Measurements from ENCODE around the gene STARD3.
A peak's percentile ranks its signal among the peaks of the same experiment; 100 is the strongest.
"Not testable (repeated sequence)": the region's sequence is repeated elsewhere in the genome, so short reads cannot be mapped to it uniquely, and the experiment has no call there.

Gene STARD3

GRCh38 chr17:39636927-39637736, at the start of gene STARD3:
Gene STARD3, plus strand, starts transcription at chr17:39637144. Its CDS starts 16,388 bp downstream, at chr17:39653532.
- peak; percentile 84 for DNase-seq (ENCODE audit: low read depth)

GRCh38 chr17:39590180-39590579, 46.8 kb upstream of the STARD3 start:
- DNase-seq (ENCODE audit: low read depth) = not testable (repeated sequence)

GRCh38 chr17:39591958-39592954, 44.7 kb upstream of the STARD3 start:
- no peak for DNase-seq (ENCODE audit: low read depth)

GRCh38 chr17:39593371-39593770, 43.6 kb upstream of the STARD3 start:
- DNase-seq (ENCODE audit: low read depth) = no peak

DNA sequence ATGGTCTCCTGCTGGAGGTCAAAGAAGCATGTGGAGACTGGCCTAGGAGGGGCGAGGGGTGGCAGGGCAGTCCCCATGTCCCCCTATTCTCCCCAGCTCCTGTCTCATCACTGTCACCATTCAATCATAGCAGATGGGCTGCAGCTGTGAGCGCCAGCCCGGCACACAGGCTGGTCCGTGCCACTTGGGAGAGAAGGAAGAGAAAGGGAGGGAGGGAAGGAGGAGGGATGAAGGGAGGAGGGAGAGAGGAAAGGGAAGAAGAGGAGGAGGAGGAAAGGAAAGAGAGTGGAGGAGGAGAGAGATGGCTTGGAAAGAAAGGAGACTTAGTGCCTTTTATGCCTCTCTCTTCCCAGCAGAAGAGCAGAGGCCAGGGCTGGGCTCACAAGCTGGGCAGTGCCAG, 41.6 kb upstream of the STARD3 start:
- no peak for DNase-seq (ENCODE audit: low read depth)

DNA sequence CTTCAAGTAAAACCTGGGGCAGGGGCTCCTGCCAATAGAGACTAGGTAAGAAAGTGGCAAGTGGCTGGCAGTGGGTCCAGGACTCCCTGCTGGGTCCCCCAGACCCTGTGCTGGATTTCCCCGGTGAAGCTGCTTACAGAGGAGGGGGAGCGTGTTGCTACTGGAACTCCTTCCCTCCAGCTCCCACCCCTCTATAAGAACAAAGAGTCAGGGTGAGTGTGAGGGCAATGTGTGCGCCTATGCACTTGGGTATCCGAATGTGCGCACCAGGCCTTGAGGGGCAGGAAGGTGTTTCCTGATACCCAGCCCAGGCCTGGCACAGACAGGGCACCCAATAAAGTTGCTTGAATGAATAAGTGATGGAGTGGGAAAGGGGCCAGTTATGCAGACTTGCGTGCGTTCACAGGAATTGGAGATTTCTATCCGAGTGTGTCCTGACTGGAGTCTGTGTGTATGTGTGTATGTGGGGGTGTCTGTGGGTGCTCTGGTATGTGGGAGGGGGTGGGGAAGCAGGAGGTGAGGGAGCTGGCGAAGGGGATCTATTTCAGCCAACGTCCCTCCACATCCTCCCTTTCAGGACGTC, 40.9 kb upstream of the STARD3 start:
- DNase-seq (ENCODE audit: low read depth) = no peak

- DNase-seq (ENCODE audit: low read depth) = no peak
Measured at GRCh38 chr17:39596543-39597267, 40.2 kb upstream of the STARD3 start.

- DNase-seq (ENCODE audit: low read depth) = no peak
Measured at GRCh38 chr17:39597372-39598046, 39.4 kb upstream of the STARD3 start.

GRCh38 chr17:39598047-39598481, 38.9 kb upstream of the STARD3 start:
- DNase-seq (ENCODE audit: low read depth) = no peak

DNA sequence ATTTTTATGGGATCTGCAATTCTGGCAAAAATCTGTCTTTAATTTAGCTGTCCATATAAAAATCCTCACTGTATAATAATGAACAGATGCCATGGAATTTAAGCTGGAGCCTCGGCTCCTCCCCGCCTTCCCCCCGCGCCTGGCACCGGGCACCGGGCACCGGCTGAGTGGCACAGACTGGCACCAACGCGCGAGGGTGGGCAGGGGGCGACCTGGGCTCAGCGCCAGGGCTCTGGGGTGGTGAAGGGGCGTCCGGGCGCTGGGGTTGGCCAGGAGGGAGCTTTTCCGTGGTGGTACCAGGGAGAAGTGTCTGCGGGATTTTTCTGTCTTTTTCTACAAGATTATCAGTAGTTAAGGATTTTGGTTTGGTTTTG, 38.3 kb upstream of the STARD3 start:
- no peak for DNase-seq (ENCODE audit: low read depth)

DNA sequence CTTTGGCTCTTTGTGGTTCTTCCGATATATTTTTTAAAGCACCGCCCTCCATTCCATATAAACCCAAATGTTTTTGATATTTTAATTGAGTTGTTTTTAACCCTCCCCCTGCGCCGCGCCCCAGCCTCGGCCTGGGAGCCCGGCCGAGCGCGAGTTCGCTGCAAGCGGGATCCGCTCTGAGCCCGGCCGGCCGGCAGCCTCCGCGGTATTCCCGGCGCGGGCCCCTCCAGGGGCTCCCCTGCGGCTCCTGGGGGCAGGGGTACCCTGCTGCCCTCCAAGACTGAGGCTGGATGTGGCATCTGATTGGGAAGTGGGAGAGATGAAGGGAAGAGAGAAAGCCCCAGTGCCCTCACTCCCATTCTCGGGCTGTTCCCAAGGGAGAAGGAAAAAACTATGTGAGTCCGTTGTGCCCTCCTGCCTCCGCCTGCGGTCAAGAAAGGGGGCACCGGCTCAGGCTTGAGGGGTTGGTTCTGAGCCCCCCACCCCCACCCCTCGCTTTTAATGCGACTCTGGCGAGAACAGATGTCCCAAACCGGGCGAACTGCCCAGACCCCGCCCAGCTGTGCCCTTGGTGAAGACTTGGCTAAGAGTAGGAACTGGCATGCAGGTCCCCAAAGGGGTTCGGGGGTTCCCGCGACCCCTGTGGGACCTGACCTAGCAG, 37.8 kb upstream of the STARD3 start:
- no peak for DNase-seq (ENCODE audit: low read depth)

DNA sequence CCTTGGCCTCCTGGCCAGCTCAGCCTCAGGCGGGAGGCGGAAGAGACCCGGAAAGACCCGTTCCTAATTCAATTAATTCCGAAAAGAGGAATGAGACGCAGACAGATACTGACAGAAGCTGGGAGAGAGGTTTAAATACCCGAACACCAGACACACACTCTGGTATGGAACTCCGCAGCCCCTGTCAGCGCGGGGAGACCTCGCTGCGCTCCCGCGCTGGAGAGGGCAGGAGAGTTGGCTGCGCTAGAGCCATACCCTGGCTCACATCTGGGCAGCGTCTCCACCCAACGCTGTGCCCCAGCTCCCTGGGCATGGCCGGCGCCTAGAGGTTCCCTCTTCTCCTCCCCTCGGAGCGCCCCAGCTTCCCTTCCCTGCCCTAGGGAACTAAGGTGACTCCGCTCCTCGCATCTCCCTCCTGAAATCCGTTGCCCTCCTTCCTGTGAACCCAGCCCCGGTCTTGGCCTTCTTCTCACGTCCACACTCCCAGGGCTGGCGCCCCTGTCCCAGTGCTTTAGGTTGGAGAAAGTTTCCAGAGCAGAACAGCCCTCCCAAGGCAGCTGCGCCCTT, 37.2 kb upstream of the STARD3 start:
- DNase-seq (ENCODE audit: low read depth) = no peak

- no peak for DNase-seq (ENCODE audit: low read depth)
Measured at GRCh38 chr17:39600288-39600996, 36.5 kb upstream of the STARD3 start.

DNA sequence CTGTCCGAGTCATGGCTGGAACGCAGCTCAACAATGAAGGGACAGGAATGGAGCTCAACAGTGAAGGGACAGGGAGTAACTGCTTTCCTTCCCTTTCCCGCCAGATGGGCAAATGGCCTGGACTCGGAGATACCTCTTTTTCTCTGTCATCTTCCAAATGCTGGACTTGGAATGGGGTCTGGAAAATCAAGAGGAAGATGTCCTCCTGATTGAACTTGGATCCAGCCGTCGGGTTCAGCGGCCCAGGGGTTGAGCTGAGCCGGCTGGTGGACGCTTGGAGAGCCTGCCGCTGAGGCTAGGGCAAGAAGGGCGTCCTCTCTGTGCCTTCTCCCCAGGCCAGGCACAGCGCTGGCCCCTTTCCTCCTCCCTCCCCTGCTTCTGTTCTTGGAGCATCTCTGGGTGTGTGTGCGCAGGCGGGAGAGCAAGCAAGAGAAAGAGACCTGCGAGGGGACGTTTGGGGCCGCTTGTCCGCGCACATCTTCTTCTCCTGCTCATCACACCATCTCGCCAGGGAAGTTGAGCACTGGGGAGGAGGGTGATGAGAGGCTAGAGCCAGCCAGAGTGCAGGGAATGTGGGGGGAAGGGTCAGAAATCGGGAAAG, 35.8 kb upstream of the STARD3 start:
- DNase-seq (ENCODE audit: low read depth) = no peak

DNA sequence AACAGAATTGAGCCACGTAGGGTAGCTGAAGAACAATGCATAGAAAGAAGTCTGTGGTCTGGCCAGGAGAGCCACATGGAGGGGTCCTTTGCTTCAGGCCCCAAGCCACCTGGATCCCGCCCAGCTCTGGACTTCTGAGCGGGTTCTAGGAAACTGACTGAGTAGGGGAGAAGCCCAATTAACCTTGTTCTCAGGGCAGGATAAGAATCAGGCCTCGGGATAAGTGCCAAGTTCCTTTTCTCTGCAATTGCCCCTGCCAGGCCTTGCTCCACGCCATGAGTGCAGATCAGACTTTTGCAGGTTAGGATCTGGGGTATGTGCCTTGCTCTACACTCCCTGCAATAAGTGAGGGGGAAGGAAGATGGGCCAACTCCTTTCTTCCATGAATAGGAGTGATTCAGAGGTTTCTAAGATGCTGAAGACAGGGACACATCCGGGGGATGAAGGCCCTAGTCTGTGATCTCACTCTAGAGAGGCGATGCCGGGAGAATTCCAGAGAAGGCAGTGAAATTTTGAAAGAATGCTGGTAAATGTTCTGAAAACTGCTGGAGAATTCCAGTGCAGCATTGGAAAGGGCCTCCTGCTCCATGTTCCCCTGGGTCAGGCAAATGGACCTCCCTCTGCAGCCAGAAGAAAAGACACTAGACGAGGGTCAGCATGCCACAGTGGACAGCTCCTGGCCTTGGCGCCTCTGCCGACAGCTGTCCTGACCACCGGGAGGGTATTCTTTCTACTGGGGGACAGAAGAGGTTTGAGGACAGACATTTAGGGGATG, 35.0 kb upstream of the STARD3 start:
- DNase-seq (ENCODE audit: low read depth) = no peak

DNA sequence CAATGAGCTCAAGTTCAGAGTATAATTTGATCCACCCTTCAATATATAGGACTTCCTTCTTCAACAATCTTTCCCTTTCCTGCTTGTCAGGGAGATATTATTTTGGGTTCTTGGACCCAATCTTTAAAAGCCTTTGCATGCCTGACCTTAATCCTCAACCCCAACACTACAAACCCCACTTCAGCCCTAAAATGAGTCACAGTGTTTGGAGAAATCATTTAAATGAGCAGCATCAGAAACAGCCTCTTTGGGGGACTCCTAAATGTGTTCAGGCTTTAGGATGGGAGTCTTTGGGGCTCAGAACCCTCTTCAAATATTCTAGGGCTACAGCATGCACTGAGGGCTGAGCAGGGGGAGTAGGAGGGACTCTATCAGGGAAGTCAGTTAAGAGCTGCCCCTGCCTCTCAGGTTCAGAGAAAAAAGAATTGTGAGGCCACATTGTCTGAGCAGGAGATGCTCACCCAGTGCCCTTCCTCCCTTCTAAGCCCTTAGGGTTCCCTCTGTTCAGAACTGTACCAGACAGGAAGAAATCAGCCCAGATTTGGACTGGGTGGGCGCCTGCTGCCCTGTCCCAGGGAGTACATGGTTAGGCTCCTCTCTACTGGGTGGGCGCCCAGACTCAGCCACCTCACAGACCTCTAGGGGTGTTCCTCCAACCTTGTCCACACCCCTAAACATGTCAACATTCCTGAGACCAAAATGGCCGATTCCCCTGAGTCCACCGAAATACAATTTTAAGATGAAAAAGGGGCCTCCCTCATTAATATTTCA, 34.2 kb upstream of the STARD3 start:
- DNase-seq (ENCODE audit: low read depth) = no peak

DNA sequence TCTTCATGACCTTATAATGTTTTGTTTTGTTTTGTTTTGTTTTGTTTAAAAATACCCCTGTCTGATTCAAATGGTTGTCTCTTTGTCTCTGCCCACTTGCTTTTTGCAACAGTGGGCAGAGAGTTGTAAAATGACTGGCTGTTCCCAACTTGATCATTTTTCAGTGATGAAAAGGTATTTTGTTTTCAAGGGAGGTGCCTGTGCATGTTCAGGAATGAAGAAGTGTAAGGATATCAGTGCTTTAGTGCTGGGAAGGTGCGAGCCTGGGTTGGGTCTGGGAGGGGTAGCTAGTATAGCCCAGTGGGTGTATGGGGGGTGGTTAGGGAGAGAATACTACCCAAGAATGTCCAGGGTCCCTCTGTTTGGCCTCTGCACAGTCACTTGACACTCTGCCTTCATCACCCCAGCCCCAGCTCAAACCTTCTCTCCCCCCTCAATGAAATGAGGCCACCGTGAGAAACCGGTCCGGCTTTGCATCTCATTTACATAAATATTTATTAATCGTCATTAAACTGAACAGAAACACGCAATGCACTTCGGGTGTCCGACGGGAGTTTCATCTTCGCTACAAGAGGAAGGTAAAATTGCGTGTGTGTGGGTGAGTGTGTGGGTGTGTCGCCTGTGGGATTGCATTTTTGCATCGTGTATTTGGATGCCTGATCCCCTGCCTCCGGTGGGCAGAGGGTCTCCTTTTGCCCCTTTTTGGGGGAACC, 33.5 kb upstream of the STARD3 start:
- no peak for DNase-seq (ENCODE audit: low read depth)
